ENCODE results near the gene RAG1. TPM values are rescaled to one million over a fixed set of nuclear protein-coding genes. Genes with fewer than 3 reads are reported as not detected.

RAG1 gene
- total RNA-seq, 2 donors from 2014 or later = 0.33 to 0.52 TPM

DNA sequence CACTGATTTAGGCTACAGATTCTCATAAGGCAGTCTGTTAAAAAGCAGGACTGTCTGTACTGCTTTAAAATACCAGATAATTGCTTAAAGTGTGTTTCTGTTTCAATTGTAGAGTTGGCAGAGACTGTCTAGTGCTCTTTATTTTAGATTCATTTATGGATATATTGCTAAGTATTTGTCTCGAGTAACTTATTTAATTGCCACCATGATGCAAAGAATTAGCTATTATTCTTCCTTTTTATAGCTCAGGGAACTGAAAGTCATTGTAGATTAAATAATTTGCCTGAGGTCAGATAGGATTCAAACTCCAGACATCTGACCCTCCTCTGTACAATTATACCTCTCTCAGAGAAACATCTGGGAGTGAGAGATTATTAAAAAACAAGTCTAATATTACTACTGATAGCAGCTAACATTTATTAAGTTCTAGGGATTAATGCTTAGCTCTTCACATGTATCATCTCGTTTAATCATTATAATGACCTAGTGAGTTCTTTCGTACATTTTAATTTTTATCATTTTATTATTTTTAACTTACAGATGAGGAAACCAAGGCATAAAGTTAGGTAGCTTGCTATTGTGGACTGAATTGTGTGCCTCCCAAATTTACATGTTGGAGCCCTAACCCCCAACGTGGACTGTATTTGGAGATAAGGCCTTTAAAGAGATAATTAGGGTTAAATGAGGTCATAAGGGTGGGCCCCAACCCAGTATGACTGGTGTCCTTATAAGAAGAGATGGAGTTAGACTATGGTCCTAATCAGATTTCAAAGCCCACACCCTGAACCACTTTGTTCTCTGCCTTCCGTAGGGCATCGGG is 49.9 kb downstream of the RAG1 start:
- ATAC-seq (no peak), DNase-seq (no peak)
- Histone ChIP-seq H3K36me3 (replicated peaks in 1 of 2; ENCODE audit: insufficient read depth in 1 of 2, low read depth in 2 of 2) (no peaks in the 10 kb centered on the region), H3K4me3 (no peak overlapping the region), H3K4me1 (peaks cover 7% of the 10 kb centered on the region), H3K9me3 (no peaks in the 10 kb centered on the region), H3K27ac (no peak overlapping the region), H3K27me3 (no peaks in the 10 kb centered on the region)
- WGBS, 2 donors = 75 to 86% methylated on average over 6 of the region's 6 CpGs
- TF ChIP-seq CTCF (IDR thresholded peaks at IDR 0.05) (no peak), POLR2A (IDR thresholded peaks at IDR 0.05) (no peak)
- intact Hi-C loops (cut with DNase I) = no loop called here

GRCh38 chr11:36618363-36619047 is 50.7 kb downstream of the RAG1 start:
- TF ChIP-seq POLR2A (IDR thresholded peaks at IDR 0.05) = no peak
- TF ChIP-seq CTCF (IDR thresholded peaks at IDR 0.05) = no peak
- Histone ChIP-seq H3K27ac (no peak overlapping the region), H3K27me3 (no peaks in the 10 kb centered on the region), H3K36me3 (replicated peaks in 1 of 2; ENCODE audit: insufficient read depth in 1 of 2, low read depth in 2 of 2) (no peaks in the 10 kb centered on the region), H3K9me3 (no peaks in the 10 kb centered on the region), H3K4me1 (peaks cover 7% of the 10 kb centered on the region), H3K4me3 (no peak overlapping the region)
- ATAC-seq = no peak
- intact Hi-C loops (cut with DNase I) = no loop called here
- DNase-seq = no peak
- whole genome bisulfite sequencing, 2 donors = 65 to 75% methylated on average over 3 of the region's 3 CpGs

DNA sequence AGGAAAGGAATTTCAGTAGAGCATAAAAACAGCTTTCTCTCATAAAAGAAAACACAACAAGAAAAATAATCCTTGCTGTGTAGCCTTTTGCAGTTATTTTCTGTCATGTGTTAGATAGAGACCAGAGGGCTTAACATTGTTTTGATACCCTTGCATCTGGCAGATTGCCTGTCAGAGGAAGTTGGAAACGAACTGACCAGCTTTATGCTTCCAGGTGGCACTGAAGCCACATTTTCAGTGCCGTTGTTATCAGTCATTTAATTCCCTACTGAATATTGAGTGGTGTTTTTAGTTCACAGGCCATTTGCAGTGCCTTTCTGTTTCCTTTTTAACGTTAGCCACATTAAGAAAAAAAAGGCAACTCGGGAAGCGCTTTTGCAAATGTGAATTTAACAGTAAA is 51.7 kb downstream of the RAG1 start:
- Histone ChIP-seq H3K27me3 (no peaks in the 10 kb centered on the region), H3K4me3 (no peak overlapping the region), H3K9me3 (no peaks in the 10 kb centered on the region), H3K27ac (no peak overlapping the region), H3K4me1 (peaks cover 7% of the 10 kb centered on the region), H3K36me3 (replicated peaks in 1 of 2; ENCODE audit: insufficient read depth in 1 of 2, low read depth in 2 of 2) (no peaks in the 10 kb centered on the region)
- intact Hi-C loops (cut with DNase I) = no loop called here
- DNase-seq (peak in 1 of 4 donors; percentile 28), ATAC-seq (no peak)
- no peak for TF ChIP-seq POLR2A (IDR thresholded peaks at IDR 0.05)
- TF ChIP-seq CTCF (IDR thresholded peaks at IDR 0.05) = no peak
- 17 to 19% methylated on average over 5 of the region's 5 CpGs for WGBS, 2 donors

DNA sequence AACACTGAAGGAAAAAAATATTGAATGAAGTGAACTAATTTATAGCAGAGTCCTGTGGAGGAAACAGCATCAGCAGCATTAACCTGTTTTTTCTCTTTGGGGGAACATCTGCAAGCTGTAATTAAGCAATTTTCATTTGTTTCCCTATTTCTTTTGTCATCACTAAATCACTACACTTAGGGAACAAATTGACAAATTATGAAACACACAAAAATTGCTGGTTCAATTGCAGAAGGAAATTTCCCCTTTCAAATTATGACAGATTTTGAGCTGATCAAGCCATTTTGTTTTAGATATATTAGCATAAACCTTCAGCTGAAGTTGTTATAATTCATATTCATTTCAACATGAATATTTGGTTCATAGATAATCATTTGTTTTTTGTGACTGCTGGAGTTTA is 52.4 kb downstream of the RAG1 start:
- intact Hi-C loops (cut with DNase I) = no loop called here
- Histone ChIP-seq H3K4me3 (no peak overlapping the region), H3K36me3 (replicated peaks in 1 of 2; ENCODE audit: insufficient read depth in 1 of 2, low read depth in 2 of 2) (no peaks in the 10 kb centered on the region), H3K4me1 (peaks cover 7% of the 10 kb centered on the region), H3K27ac (no peak overlapping the region), H3K27me3 (no peaks in the 10 kb centered on the region), H3K9me3 (no peaks in the 10 kb centered on the region)
- DNase-seq = no peak
- TF ChIP-seq POLR2A (IDR thresholded peaks at IDR 0.05) = no peak
- TF ChIP-seq CTCF (IDR thresholded peaks at IDR 0.05) = no peak
- ATAC-seq = no peak

Measured in body of pancreas (tissue), 4 donors.